Astrocyte (in vitro differentiated cells and primary cell): ENCODE data around the gene DTD2. TPM values are rescaled to one million over a fixed set of nuclear protein-coding genes. Genes with fewer than 3 reads are reported as not detected.

ENCODE experiments used
- DNase-seq: peaks from one replicate; pipeline ENCODE4 v3.0.0-alpha.2; 2010; ENCODE audit warnings: low read depth
- FAIRE-seq: peaks from 2 replicates; lab custom pipeline; 2011; peaks lifted over from hg19 to GRCh38; lab: Jason Lieb, UNC
- H2AFZ ChIP-seq: 2 replicates; pipeline ENCODE4 v1.6.0; 2012; ENCODE audit warnings: low read depth, low read length, inconsistent platforms
- H3K27ac ChIP-seq: 2 replicates; pipeline ENCODE4 v1.5.1; 2011; ENCODE audit warnings: low read depth, low read length, inconsistent platforms
- H3K27me3 ChIP-seq: 2 replicates; pipeline ENCODE4 v1.6.0; 2011; ENCODE audit warnings: low read length, inconsistent platforms; ENCODE audit not compliant: insufficient read depth
- H3K36me3 ChIP-seq: 2 replicates; pipeline ENCODE4 v1.5.1; 2011; ENCODE audit warnings: low read length, inconsistent platforms; ENCODE audit not compliant: insufficient read depth
- H3K4me1 ChIP-seq: 2 replicates; pipeline ENCODE4 v1.5.1; 2011; ENCODE audit warnings: low read length, inconsistent platforms; ENCODE audit not compliant: insufficient read depth
- H3K4me2 ChIP-seq: 2 replicates; pipeline ENCODE4 v1.6.0; 2012; ENCODE audit warnings: low read length, inconsistent platforms
- H3K4me3 ChIP-seq: 2 replicates; pipeline ENCODE4 v1.5.1; 2011; ENCODE audit warnings: low read depth, mild to moderate bottlenecking, low read length, inconsistent platforms; ENCODE audit not compliant: insufficient read depth
- H3K79me2 ChIP-seq: 2 replicates; pipeline ENCODE4 v1.6.0; 2012; ENCODE audit warnings: mild to moderate bottlenecking, low read length, inconsistent platforms; ENCODE audit not compliant: insufficient read depth
- H3K9ac ChIP-seq: 2 replicates; pipeline ENCODE4 v1.6.0; 2012; ENCODE audit warnings: mild to moderate bottlenecking, low read length, inconsistent platforms
- H3K9me3 ChIP-seq: 2 replicates; pipeline ENCODE4 v1.5.1; 2012; ENCODE audit warnings: low read depth, mild to moderate bottlenecking, low read length, inconsistent platforms; ENCODE audit not compliant: insufficient read depth
- H4K20me1 ChIP-seq: 2 replicates; pipeline ENCODE4 v1.6.0; 2012; ENCODE audit warnings: low read length, inconsistent platforms; ENCODE audit not compliant: insufficient read depth
- H3K27ac Mint-ChIP-seq: one replicate; pipeline ENCODE4 v1.8.0; 2021; ENCODE audit warnings: mild to moderate bottlenecking, mixed read lengths; ENCODE audit not compliant: unreplicated experiment
- H3K27me3 Mint-ChIP-seq: one replicate; pipeline ENCODE4 v1.8.0; 2021; ENCODE audit warnings: low read depth, mixed read lengths; ENCODE audit not compliant: unreplicated experiment
- H3K36me3 Mint-ChIP-seq: one replicate; pipeline ENCODE4 v1.8.0; 2021; ENCODE audit warnings: low read depth, mixed read lengths; ENCODE audit not compliant: unreplicated experiment
- H3K4me1 Mint-ChIP-seq: one replicate; pipeline ENCODE4 v1.8.0; 2021; ENCODE audit warnings: low read depth, mixed read lengths; ENCODE audit not compliant: unreplicated experiment
- H3K4me3 Mint-ChIP-seq: one replicate; pipeline ENCODE4 v1.8.0; 2021; ENCODE audit warnings: mild to moderate bottlenecking, moderate library complexity, mixed read lengths; ENCODE audit not compliant: unreplicated experiment
- H3K9me3 Mint-ChIP-seq: one replicate; pipeline ENCODE4 v1.8.0; 2021; ENCODE audit warnings: mild to moderate bottlenecking, mixed read lengths; ENCODE audit not compliant: unreplicated experiment
- EZH2 ChIP-seq: IDR thresholded peaks from 2 replicates; pipeline ENCODE4 v1.6.1; 2012; ENCODE audit warnings: mild to moderate bottlenecking, low read length, inconsistent platforms; ENCODE audit not compliant: insufficient read depth
- total RNA-seq: library from RNA; stranded (reverse); gene quantifications from 2 replicates; pipeline ENCODE4 v1.2.1, GENCODE V29; 2021
- TF ChIP-seq, protein P1 (sequence below): IDR thresholded peaks from 2 replicates; pipeline ENCODE4 v1.5.1; 2011; ENCODE audit warnings: low read depth, mild to moderate bottlenecking, inconsistent platforms, low read length, moderate library complexity; ENCODE audit not compliant: insufficient read depth

Gene DTD2
- total RNA-seq, 1 donor from 2014 or later, result 22.6 TPM

- Histone ChIP-seq H4K20me1 (no peaks in the 10 kb centered on the region), H3K36me3 (no peaks in the 10 kb centered on the region), H3K27ac (no peak overlapping the region), H3K79me2 (no peaks in the 10 kb centered on the region), H3K4me1 (no peaks in the 10 kb centered on the region), H3K4me3 (no peak overlapping the region), H3K27me3 (peaks cover 2% of the 10 kb centered on the region), H3K9me3 (no peaks in the 10 kb centered on the region), H3K9ac (no peak overlapping the region), H3K4me2 (no peak overlapping the region), H2AFZ (no peak overlapping the region)
- Mint-ChIP-seq H3K27me3 (no peaks in the 10 kb centered on the region), H3K36me3 (no peaks in the 10 kb centered on the region), H3K4me3 (no peak overlapping the region), H3K27ac (no peak overlapping the region), H3K4me1 (no peaks in the 10 kb centered on the region), H3K9me3 (no peaks in the 10 kb centered on the region)
- FAIRE-seq, result no peak
- no peak for DNase-seq
- TF ChIP-seq EZH2, result no peak
- TF ChIP-seq, protein P1, sequence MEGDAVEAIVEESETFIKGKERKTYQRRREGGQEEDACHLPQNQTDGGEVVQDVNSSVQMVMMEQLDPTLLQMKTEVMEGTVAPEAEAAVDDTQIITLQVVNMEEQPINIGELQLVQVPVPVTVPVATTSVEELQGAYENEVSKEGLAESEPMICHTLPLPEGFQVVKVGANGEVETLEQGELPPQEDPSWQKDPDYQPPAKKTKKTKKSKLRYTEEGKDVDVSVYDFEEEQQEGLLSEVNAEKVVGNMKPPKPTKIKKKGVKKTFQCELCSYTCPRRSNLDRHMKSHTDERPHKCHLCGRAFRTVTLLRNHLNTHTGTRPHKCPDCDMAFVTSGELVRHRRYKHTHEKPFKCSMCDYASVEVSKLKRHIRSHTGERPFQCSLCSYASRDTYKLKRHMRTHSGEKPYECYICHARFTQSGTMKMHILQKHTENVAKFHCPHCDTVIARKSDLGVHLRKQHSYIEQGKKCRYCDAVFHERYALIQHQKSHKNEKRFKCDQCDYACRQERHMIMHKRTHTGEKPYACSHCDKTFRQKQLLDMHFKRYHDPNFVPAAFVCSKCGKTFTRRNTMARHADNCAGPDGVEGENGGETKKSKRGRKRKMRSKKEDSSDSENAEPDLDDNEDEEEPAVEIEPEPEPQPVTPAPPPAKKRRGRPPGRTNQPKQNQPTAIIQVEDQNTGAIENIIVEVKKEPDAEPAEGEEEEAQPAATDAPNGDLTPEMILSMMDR, result no peak
Measured at GRCh38 chr14:31486764-31487163, 29.5 kb upstream of the DTD2 start.

GRCh38 chr14:31484754-31485153, 27.4 kb upstream of the DTD2 start:
- DNase-seq (no peak), FAIRE-seq (no peak)
- Mint-ChIP-seq H3K27ac (no peak overlapping the region), H3K9me3 (no peaks in the 10 kb centered on the region), H3K4me3 (no peak overlapping the region), H3K36me3 (no peaks in the 10 kb centered on the region), H3K4me1 (no peaks in the 10 kb centered on the region), H3K27me3 (no peaks in the 10 kb centered on the region)
- no peak overlapping the region for H2AFZ ChIP-seq
- no peak overlapping the region for H3K27ac ChIP-seq
- H4K20me1 ChIP-seq, result no peaks in the 10 kb centered on the region
- no peak overlapping the region for H3K9ac ChIP-seq
- no peak overlapping the region for H3K4me3 ChIP-seq
- H3K36me3 ChIP-seq, result no peaks in the 10 kb centered on the region
- TF ChIP-seq EZH2, result no peak
- TF ChIP-seq, protein P1, result no peak
- no peaks in the 10 kb centered on the region for H3K4me1 ChIP-seq
- peaks cover 2% of the 10 kb centered on the region for H3K27me3 ChIP-seq
- no peak overlapping the region for H3K4me2 ChIP-seq
- H3K9me3 ChIP-seq, result no peaks in the 10 kb centered on the region
- H3K79me2 ChIP-seq, result no peaks in the 10 kb centered on the region

DNA sequence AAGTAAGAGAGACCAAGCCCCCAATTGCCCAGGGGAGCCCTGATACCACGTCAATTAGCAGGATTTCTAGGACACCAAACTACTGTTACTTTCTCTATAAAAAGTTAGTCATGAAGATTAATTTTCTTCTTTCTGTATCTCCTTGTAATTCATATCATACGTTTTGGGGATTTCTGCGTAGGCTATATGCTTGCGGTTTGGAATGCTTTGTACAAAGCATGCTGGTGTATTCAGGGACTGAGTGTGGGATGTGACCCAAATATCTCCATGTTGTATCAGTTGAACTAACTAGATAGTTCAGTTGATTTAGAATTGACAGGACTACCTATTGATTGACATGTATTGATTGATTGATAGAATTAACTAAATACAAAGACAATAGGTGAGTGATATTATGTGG, 22.9 kb upstream of the DTD2 start:
- no peak overlapping the region for H2AFZ ChIP-seq
- H3K4me3 Mint-ChIP-seq, result no peak overlapping the region
- no peak overlapping the region for H3K4me2 ChIP-seq
- H3K79me2 ChIP-seq, result no peaks in the 10 kb centered on the region
- FAIRE-seq (no peak), DNase-seq (no peak)
- H3K4me3 ChIP-seq, result no peak overlapping the region
- no peaks in the 10 kb centered on the region for H3K4me1 Mint-ChIP-seq
- no peaks in the 10 kb centered on the region for H3K9me3 Mint-ChIP-seq
- peaks cover 3% of the 10 kb centered on the region for H3K27me3 Mint-ChIP-seq
- no peaks in the 10 kb centered on the region for H3K4me1 ChIP-seq
- H4K20me1 ChIP-seq, result no peaks in the 10 kb centered on the region
- H3K27ac ChIP-seq, result no peak overlapping the region
- H3K9ac ChIP-seq, result no peak overlapping the region
- H3K9me3 ChIP-seq, result no peaks in the 10 kb centered on the region
- no peaks in the 10 kb centered on the region for H3K36me3 Mint-ChIP-seq
- TF ChIP-seq, protein P1, result no peak
- TF ChIP-seq EZH2, result no peak
- peaks cover 2% of the 10 kb centered on the region for H3K27me3 ChIP-seq
- H3K27ac Mint-ChIP-seq, result no peak overlapping the region
- H3K36me3 ChIP-seq, result no peaks in the 10 kb centered on the region
